HG03135 (cell line): ENCODE measurements around the gene PRSS53.
A peak's percentile ranks its signal among the peaks of the same experiment; 100 is the strongest.

Source experiments
- ATAC-seq: cut with Tn5 transposase; IDR thresholded peaks from one replicate; pipeline ENCODE4 v1.9.1; 2021; ENCODE audit warnings: mild to moderate bottlenecking, moderate library complexity; ENCODE audit not compliant: unreplicated experiment

Gene PRSS53

GRCh38 chr16:31099860-31100638, 11.3 kb upstream of the PRSS53 start:
- no peak for ATAC-seq

- peak; percentile 75 for ATAC-seq
These were observed 5.8 kb upstream of the PRSS53 start, which contains the start of gene VKORC1 for GRCh38 chr16:31094424-31095120. TSS of gene VKORC1 (minus strand) at chr16:31094797. CDS start at chr16:31094729, 68 bp downstream.

DNA sequence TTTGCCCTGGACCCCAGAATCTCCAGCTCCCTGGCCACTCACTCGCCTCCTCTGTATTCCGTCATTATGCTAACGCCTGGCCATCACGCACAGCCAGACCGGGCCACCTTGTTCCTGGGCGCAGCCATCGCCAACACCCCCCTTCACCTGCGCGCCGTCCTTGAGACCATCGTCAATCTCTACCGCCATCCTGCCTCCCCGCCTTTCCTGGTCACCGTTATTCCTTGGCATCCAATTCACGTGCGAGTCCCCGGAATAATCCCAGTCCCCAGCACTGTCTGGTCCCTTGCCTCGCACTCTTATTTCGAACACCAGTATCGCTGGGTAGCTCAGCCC, 5.3 kb upstream of the PRSS53 start:
- peak; percentile 3 for ATAC-seq

DNA sequence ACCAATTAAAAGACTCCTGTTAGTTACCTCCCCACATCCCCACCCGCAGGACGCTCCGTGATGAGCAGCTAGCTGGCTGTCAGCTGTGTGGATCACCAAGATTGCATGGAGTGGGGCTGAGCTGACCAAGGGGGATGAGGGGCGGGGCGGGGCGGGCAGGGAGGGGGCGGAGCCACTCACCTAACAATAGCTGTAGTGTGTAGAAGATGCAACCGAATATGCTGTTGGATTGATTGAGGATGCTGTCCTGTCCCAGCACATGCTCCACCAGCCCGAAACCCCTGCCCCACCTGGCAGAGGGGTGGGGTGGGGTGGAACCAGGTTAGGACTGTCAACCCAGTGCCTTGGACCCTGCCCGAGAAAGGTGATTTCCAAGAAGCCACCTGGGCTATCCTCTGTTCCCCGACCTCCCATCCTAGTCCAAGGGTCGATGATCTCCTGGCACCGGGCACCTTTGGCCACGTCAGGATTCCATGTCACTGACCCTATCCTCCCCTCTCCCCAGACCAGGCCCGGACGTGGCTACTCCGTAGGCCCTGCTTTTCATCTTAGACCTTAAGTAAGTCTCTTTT, 4.5 kb upstream of the PRSS53 start:
- no peak for ATAC-seq

- no peak for ATAC-seq
These were observed 3.6 kb upstream of the PRSS53 start for GRCh38 chr16:31092330-31092729.

DNA sequence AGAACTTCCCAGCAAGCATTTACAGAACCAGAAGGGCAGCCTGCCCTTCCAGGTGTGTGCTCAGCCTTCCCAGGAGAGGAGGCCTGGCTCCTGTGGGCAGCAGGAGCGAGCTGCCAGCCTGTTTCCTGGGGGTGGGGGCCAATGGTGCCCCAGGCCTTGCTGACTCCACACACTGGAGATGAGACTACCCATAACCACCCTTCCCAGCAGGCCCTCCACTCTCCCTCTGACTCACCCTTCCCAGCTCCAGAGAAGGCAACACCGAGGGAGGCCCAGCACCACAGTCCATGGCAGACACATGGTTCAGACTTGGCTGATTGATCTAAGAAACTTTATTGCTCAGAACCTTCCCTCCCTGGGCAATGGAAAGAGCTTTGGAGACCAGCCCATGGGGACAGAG, 1.8 kb upstream of the PRSS53 start:
- ATAC-seq = no peak

GRCh38 chr16:31089199-31089598, 456 bp upstream of the PRSS53 start:
- no peak for ATAC-seq

GRCh38 chr16:31087971-31088370, 772 bp downstream of the PRSS53 start:
- ATAC-seq = no peak

DNA sequence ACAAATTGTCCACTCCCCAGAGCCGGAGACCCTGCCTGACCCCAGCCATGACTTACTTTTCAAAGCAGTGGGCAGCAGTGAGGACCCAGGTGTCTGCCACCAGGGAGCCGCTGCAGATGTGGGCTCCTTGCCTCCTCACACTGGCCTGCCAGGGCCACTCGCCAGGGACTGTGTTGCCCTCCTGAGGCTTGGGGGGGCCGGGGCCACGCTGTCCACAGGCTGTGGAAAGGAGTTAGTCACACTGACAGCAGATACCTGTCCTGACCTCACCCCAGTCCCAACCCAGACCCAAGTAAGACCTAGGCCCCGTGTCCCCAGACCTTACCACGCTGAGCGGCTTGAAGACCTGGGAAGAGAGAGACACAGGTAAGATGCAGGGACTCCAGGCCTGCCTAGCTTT, 1.3 kb downstream of the PRSS53 start:
- no peak for ATAC-seq

DNA sequence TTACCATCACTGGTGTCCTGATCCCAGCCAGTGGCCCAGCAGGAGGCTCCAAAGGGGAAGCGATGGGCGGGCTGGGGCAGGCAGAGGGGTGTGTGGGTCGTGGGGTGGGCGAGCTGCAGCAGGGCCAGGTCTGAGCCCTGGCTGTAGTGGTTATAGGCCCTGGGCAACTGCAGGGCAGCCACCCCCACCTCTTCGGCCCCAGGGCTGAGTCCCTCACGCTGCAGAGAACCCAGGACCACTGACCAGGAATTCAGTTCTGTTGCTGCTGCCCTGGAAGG, 2.2 kb downstream of the PRSS53 start:
- no peak for ATAC-seq

GRCh38 chr16:31085873-31086628, 2.7 kb downstream of the PRSS53 start:
- no peak for ATAC-seq

DNA sequence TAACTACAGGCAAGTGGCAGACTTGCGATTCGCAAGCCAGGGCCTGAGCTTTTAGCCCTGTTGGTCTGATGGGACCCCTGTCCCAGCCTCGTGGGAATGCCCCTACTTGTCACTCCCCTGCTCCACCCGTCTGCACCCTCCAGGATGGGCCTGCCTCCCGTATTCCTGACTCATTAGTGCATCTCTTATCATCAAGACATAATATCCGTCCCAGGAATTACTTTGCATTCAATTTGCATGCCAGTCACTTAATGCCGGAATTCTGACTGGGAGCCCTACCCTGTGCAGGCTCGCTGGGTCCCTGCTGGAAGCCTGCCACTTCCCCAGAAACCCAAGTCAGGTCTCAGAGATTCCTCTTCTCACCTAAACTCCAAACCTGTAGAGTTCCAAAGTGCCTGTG, 3.3 kb downstream of the PRSS53 start:
- no peak for ATAC-seq

DNA sequence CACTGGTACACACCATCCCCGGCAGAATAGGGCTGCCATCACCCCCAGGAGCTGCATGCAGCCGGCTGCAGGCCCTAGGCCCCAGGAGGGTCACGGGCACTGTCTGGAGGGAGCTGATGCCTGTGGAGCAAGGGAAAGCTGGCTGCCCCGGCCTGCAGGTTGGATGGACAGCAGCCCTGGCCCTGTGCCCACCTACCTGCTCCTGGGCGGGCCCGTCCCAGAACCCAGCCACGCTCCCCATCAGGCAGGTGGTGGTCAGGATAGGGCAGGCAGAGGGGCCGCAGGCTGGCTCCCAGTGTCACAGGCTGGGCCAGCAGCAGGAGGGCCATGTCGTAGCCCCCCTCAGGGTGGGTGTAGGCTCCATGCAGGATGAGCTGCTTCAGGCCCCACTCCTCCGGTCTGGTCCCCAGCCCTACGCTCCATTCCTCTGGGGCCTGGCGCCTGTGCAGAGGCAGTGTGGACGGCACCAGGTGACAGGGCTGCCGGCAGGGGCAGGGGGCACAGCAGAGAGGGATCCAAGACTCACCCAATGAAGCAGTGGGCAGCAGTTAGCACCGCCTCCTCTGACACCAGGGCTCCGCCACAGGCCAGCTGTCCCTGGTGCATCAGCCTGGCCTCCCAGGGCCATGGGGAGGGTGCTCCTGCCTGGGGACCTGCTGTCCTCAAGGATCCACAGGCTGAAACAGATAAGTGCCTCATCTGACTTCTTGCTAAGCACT, 4.0 kb downstream of the PRSS53 start:
- ATAC-seq = no peak

- ATAC-seq = no peak
These were observed 4.8 kb downstream of the PRSS53 start for GRCh38 chr16:31083981-31084380.

DNA sequence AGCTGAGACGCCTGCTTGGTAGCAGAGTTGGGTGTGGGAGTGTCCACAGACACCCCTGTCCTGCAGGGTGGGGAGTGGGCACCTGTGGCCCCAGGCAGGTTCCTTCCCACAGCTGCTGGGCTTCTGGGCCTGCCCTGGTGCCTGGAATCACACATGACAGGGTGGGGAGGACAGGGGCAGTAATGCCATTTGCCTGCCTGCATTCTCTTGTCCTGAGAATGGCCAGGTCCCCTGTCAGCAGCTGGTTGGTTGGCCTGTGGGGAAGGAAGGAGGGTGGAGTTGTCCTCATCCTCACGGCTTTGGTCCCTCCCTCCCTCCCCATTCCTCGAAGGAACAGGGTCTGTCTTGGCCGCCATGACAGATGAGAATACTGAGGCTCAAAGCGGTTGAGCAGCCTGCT, 5.2 kb downstream of the PRSS53 start:
- no peak for ATAC-seq

GRCh38 chr16:31083081-31083480, 5.7 kb downstream of the PRSS53 start:
- no peak for ATAC-seq

DNA sequence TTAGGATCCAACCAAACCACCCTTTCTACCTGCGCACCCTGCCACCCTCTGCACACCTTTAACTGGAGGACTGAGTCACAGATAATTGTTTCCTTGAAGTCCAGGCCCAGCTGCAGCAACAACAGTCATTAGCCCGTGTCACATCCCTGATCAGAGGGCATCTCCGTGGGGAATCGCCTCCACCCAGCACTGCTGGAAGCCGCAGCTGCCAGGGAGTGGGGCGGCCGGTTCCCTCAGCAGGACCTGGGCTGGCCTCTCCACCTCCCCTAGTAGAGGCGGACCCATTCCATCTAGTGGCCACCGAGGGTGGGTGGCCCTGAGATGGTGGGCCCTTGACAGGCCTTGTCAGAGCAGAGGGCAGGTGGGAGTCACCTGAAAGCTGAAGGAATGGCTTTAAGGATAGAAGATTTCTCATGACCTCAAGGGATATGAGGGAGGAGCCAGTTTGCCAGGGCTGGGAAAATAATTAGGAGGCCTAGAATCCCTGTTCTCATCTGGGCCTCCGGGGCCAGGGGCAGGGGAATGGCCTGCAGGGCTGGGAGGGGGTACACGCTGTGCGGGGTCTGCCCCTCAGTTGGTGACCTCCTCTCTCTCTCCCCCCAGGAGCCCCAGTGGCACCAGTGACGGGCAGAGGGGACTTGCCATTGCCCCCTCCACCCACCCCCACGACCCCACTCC, 6.2 kb downstream of the PRSS53 start:
- ATAC-seq = no peak

DNA sequence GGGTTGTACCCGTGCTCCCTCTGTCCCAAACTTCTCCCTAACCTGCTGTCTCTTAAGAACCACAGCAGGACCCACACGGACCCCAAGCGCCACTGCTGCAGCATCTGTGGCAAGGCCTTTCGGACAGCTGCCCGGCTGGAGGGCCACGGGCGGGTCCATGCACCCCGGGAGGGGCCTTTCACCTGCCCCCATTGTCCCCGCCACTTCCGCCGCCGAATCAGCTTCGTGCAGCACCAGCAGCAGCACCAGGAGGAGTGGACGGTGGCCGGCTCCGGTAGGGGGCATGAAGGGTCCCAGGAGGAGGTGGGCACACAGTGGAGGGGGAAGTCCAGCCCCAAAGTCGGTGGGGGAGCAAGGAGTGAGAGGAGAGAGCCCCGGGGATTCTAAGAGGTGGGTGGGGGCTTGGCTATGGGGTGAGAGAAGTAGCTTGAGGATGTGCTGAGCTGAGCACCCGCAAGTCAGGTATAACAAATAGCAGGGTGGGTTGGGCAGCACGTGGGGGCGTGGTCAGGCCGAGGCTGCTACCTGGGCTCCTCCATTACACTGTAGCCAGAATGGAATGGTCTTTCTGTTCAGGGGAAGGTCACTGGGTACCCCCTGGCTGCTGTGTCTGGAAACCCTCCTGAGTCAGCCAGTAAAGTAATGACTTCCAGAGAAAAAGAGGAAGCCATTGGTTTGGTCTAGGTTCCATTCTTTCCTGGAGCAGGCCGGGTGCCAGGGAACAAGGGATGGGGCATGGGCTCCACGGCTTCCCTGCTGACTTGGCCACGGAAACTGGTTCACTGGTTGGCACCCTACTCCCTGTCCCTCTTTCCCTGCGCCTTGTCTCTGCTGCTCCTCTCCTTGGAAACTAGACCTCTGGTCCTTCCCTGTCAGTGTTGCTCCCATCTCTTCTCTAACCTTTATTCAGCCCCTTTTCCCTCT, 7.1 kb downstream of the PRSS53 start:
- no peak for ATAC-seq

DNA sequence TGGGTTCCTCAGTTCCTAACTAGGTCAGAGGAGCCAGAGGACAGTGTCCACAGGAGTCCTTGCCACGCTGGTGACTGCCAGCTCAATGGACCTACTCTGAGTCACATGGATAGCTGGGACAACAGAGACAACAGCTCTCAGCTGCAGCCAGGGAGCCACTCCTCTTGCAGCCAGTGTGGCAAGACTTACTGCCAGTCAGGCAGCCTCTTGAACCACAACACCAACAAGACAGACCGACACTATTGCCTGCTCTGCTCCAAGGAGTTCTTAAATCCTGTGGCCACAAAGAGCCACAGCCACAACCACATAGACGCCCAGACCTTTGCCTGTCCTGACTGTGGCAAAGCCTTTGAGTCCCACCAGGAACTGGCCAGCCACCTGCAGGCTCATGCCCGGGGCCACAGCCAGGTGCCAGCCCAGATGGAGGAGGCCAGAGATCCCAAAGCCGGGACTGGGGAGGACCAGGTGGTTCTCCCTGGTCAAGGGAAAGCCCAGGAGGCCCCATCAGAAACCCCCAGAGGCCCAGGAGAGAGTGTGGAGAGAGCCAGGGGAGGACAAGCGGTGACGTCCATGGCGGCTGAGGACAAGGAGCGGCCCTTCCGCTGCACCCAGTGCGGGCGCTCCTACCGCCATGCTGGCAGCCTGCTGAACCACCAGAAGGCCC, 7.9 kb downstream of the PRSS53 start:
- no peak for ATAC-seq
